Measurements from ENCODE around the gene SERPINE2. TPM values are rescaled to one million over a fixed set of nuclear protein-coding genes. Genes with fewer than 3 reads are reported as not detected.

The SERPINE2 gene
- total and polyA plus RNA-seq, 7 donors: 3.6 to 31.9 (median 8.6) TPM

- Histone ChIP-seq H3K4me3 (no peak overlapping the region), H3K4me1 (no peaks in the 10 kb centered on the region), H3K9me3 (no peaks in the 10 kb centered on the region), H3K27me3 (peaks cover 0 to 4% (median 0%) of the 10 kb centered on the region in 3 donors), H3K27ac (no peak overlapping the region), H3K36me3 (no peaks in the 10 kb centered on the region)
- TF ChIP-seq POLR2AphosphoS5 (IDR thresholded peaks at IDR 0.05) (no peak), EP300 (IDR thresholded peaks at IDR 0.05) (no peak), CTCF (IDR thresholded peaks at IDR 0.05) (no peak), POLR2A (IDR thresholded peaks at IDR 0.05) (no peak)
- 88 to 89% methylated on average over 6 of the region's 6 CpGs for WGBS, 2 donors
- DNase-seq: no peak
- intact Hi-C loops (cut with DNase I): no loop called here
These were observed 9.2 kb downstream of the SERPINE2 start for GRCh38 chr2:224029876-224030275.

GRCh38 chr2:224027931-224028330, 11.2 kb downstream of the SERPINE2 start:
- Histone ChIP-seq H3K9me3 (no peaks in the 10 kb centered on the region), H3K27ac (no peak overlapping the region), H3K36me3 (no peaks in the 10 kb centered on the region), H3K27me3 (no peaks in the 10 kb centered on the region), H3K4me3 (no peak overlapping the region), H3K4me1 (no peaks in the 10 kb centered on the region)
- no peak for DNase-seq
- 90 to 93% methylated on average over 5 of the region's 5 CpGs for WGBS, 2 donors
- no peak for TF ChIP-seq POLR2AphosphoS5 (IDR thresholded peaks at IDR 0.05)
- TF ChIP-seq CTCF (IDR thresholded peaks at IDR 0.05): no peak
- no peak for TF ChIP-seq EP300 (IDR thresholded peaks at IDR 0.05)
- no peak for TF ChIP-seq POLR2A (IDR thresholded peaks at IDR 0.05)
- intact Hi-C loops (cut with DNase I): no loop called here

GRCh38 chr2:224027070-224027469, 12.0 kb downstream of the SERPINE2 start:
- DNase-seq: no peak
- H3K9me3 ChIP-seq: no peaks in the 10 kb centered on the region
- no peaks in the 10 kb centered on the region for H3K27me3 ChIP-seq
- H3K27ac ChIP-seq: no peak overlapping the region
- no peak for TF ChIP-seq POLR2AphosphoS5 (IDR thresholded peaks at IDR 0.05)
- TF ChIP-seq CTCF (IDR thresholded peaks at IDR 0.05): no peak
- TF ChIP-seq POLR2A (IDR thresholded peaks at IDR 0.05): no peak
- no peak for TF ChIP-seq EP300 (IDR thresholded peaks at IDR 0.05)
- H3K36me3 ChIP-seq: no peaks in the 10 kb centered on the region
- intact Hi-C loops (cut with DNase I): no loop called here
- no peaks in the 10 kb centered on the region for H3K4me1 ChIP-seq
- WGBS, 2 donors: 85 to 92% methylated on average over 5 of the region's 5 CpGs
- no peak overlapping the region for H3K4me3 ChIP-seq

GRCh38 chr2:224025874-224026273, 13.2 kb downstream of the SERPINE2 start:
- intact Hi-C loops (cut with DNase I): no loop called here
- no peak for TF ChIP-seq POLR2AphosphoS5 (IDR thresholded peaks at IDR 0.05)
- TF ChIP-seq POLR2A (IDR thresholded peaks at IDR 0.05): no peak
- TF ChIP-seq EP300 (IDR thresholded peaks at IDR 0.05): no peak
- no peak for TF ChIP-seq CTCF (IDR thresholded peaks at IDR 0.05)
- no peaks in the 10 kb centered on the region for H3K9me3 ChIP-seq
- no peak for DNase-seq
- WGBS, 2 donors: 52 to 81% methylated on average over 7 of the region's 7 CpGs
- H3K27ac ChIP-seq: no peak overlapping the region
- no peaks in the 10 kb centered on the region for H3K4me1 ChIP-seq
- no peak overlapping the region for H3K4me3 ChIP-seq
- no peaks in the 10 kb centered on the region for H3K36me3 ChIP-seq
- H3K27me3 ChIP-seq: no peaks in the 10 kb centered on the region

- Histone ChIP-seq H3K4me1 (no peaks in the 10 kb centered on the region), H3K4me3 (no peak overlapping the region), H3K27me3 (no peaks in the 10 kb centered on the region), H3K27ac (no peak overlapping the region), H3K9me3 (no peaks in the 10 kb centered on the region), H3K36me3 (no peaks in the 10 kb centered on the region)
- DNase-seq: no peak
- TF ChIP-seq POLR2AphosphoS5 (IDR thresholded peaks at IDR 0.05) (no peak), CTCF (IDR thresholded peaks at IDR 0.05) (no peak), EP300 (IDR thresholded peaks at IDR 0.05) (no peak), POLR2A (IDR thresholded peaks at IDR 0.05) (no peak)
- 70 to 90% methylated on average over 4 of the region's 4 CpGs for WGBS, 2 donors
- intact Hi-C loops (cut with DNase I): no loop called here
These were observed 14.8 kb downstream of the SERPINE2 start for GRCh38 chr2:224024270-224024669.

Measured in sigmoid colon (tissue), 7 donors.